ENCODE data around the gene KCNJ15.

DNA sequence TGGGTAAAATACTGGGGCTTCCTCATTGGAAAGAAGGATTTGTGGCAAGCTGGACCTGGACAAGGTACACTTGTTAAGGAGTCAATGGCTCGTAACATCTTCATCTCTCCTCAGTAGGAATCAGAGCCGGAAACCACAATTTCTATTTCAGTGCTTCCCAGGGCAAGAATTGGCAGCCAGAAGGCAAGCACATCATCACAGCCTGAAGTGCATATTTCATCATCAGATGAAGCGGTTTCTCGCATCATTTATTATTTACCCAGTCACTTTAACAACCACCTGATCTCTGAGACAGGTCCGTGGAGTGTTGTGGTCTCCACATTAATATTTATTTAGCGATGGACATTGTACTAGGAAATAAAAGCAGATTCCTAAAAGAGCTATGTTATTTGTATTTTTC lies 55.0 kb downstream of the KCNJ15 start:
- TF ChIP-seq CTCF (conservative IDR thresholded peaks at IDR 0.05; ENCODE audit: low read depth in 2 of 2) (no peak), EZH2phosphoT487 (IDR thresholded peaks at IDR 0.05; ENCODE audit: unreplicated experiment) (no peak)

Measured in GM23338 (cell line).